Gastroesophageal sphincter (tissue), 3 donors: ENCODE results near the gene DNAH7.

Source experiments
- EP300 ChIP-seq: sonication (generic); formaldehyde crosslinking; IDR thresholded peaks from one replicate; pipeline ENCODE4 v1.6.1; 2017; ENCODE audit warnings: antibody characterized with exemption, mild to moderate bottlenecking
- POLR2AphosphoS5 ChIP-seq: sonication (generic); formaldehyde crosslinking; IDR thresholded peaks from one replicate; pipeline ENCODE4 v1.6.1; 2017; ENCODE audit warnings: antibody characterized with exemption
- TF ChIP-seq, protein P1 (sequence below), 4 experiments: fragments of 200-600 bp in 2 of 4; fragments of 450-650 bp in 2 of 4; sonication (generic) in 1 of 4; IDR thresholded peaks; one replicate each; pipeline ENCODE4 v1.5.1; 2017 to 2019; ENCODE audit warnings: antibody characterized with exemption in 4 of 4, mild to moderate bottlenecking in 2 of 4, moderate library complexity in 2 of 4

DNA sequence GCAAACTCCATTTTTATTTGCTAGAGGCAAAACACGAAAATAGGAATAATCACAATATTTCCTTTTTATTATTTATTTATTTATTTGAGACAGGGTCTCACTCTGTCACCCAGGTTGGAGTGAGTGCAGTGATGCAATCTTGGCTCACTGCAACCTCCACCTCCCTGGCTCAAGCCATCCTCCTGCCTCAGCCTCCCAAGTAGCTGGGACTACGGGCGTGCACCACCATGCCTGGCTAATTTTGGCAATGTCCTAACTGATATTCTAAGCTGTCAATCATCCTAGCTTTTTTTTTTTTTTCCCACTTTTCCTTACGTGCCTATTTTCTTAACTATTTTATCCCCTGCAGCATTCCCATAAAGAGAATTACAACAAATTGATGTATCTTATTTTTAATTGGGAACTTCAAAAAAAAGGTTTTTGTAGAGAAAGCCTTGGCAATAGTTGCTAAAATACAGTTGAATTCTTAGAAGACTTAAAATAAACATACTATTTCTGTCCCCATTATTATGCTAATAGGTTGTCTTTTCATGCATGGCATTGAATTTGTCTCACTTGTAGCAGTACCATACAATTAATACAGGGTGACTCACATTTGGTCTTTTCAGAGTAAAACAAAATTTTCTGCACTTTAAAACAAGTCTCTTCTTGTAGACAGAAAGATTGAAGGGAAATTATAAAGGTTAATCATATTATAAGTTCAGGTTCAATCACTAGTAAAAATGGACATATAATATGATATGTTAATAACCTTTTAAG is 258.1 kb downstream of the DNAH7 start:
- TF ChIP-seq, protein P1, sequence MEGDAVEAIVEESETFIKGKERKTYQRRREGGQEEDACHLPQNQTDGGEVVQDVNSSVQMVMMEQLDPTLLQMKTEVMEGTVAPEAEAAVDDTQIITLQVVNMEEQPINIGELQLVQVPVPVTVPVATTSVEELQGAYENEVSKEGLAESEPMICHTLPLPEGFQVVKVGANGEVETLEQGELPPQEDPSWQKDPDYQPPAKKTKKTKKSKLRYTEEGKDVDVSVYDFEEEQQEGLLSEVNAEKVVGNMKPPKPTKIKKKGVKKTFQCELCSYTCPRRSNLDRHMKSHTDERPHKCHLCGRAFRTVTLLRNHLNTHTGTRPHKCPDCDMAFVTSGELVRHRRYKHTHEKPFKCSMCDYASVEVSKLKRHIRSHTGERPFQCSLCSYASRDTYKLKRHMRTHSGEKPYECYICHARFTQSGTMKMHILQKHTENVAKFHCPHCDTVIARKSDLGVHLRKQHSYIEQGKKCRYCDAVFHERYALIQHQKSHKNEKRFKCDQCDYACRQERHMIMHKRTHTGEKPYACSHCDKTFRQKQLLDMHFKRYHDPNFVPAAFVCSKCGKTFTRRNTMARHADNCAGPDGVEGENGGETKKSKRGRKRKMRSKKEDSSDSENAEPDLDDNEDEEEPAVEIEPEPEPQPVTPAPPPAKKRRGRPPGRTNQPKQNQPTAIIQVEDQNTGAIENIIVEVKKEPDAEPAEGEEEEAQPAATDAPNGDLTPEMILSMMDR (IDR thresholded peaks at IDR 0.05), result no peak
- no peak for TF ChIP-seq POLR2AphosphoS5
- no peak for TF ChIP-seq EP300
